NCI-H2029 (cell line): ENCODE results near the gene AFF3.
"Not testable (repeated sequence)": the region's sequence is repeated elsewhere in the genome, so short reads cannot be mapped to it uniquely, and the experiment has no call there.

Source experiments
- DNase-seq: peaks from one replicate; lab custom pipeline; 2025; lab: John Stamatoyannopoulos, UW

AFF3 gene

GRCh38 chr2:100148883-100149282 is 6.5 kb upstream of the AFF3 start:
- DNase-seq, result no peak

- DNase-seq, result no peak
Measured at GRCh38 chr2:100146657-100146960, 4.2 kb upstream of the AFF3 start.

- no peak for DNase-seq
Measured at GRCh38 chr2:100145893-100146656, 3.7 kb upstream of the AFF3 start.

- no peak for DNase-seq
Measured at GRCh38 chr2:100143286-100143685, 896 bp upstream of the AFF3 start.

GRCh38 chr2:100141906-100142305 is 484 bp downstream of the AFF3 start:
- DNase-seq, result no peak

- DNase-seq, result no peak
Measured at GRCh38 chr2:100140582-100140981, 1.8 kb downstream of the AFF3 start.

GRCh38 chr2:100137866-100138570 is 4.4 kb downstream of the AFF3 start:
- no peak for DNase-seq

- DNase-seq, result no peak
Measured at GRCh38 chr2:100137318-100137717, 5.1 kb downstream of the AFF3 start.

GRCh38 chr2:100136310-100136709 is 6.1 kb downstream of the AFF3 start:
- DNase-seq, result no peak

- DNase-seq, result no peak
Measured at GRCh38 chr2:100135415-100135814, 7.0 kb downstream of the AFF3 start.

GRCh38 chr2:100130595-100131391 is 11.6 kb downstream of the AFF3 start:
- DNase-seq, result no peak

GRCh38 chr2:100126897-100127401 is 15.4 kb downstream of the AFF3 start:
- no peak for DNase-seq

- DNase-seq, result peak; percentile 35
Measured at GRCh38 chr2:100126201-100126600, 16.2 kb downstream of the AFF3 start.

GRCh38 chr2:100125626-100126025 is 16.8 kb downstream of the AFF3 start:
- DNase-seq, result no peak

GRCh38 chr2:100124761-100125160 is 17.6 kb downstream of the AFF3 start:
- DNase-seq, result no peak

- DNase-seq, result no peak
Measured at GRCh38 chr2:100121124-100121718, 21.2 kb downstream of the AFF3 start.

- no peak for DNase-seq
Measured at GRCh38 chr2:100119235-100119634, 23.2 kb downstream of the AFF3 start.

GRCh38 chr2:100113990-100114433 is 28.4 kb downstream of the AFF3 start:
- DNase-seq, result no peak

- DNase-seq, result no peak
Measured at GRCh38 chr2:100110614-100111000, 31.8 kb downstream of the AFF3 start.

GRCh38 chr2:100109986-100110613 is 32.3 kb downstream of the AFF3 start:
- DNase-seq, result no peak

GRCh38 chr2:100108648-100109020 is 33.8 kb downstream of the AFF3 start:
- DNase-seq, result not testable (repeated sequence)
